Measurements from ENCODE around the gene CNTN5. TPM values are rescaled to one million over a fixed set of nuclear protein-coding genes. Genes with fewer than 3 reads are reported as not detected.
A peak's percentile ranks its signal among the peaks of the same experiment; 100 is the strongest.

Gene CNTN5
- 13.6 to 18.0 TPM (median 17.7 TPM) in 3 replicates for total RNA-seq

DNA sequence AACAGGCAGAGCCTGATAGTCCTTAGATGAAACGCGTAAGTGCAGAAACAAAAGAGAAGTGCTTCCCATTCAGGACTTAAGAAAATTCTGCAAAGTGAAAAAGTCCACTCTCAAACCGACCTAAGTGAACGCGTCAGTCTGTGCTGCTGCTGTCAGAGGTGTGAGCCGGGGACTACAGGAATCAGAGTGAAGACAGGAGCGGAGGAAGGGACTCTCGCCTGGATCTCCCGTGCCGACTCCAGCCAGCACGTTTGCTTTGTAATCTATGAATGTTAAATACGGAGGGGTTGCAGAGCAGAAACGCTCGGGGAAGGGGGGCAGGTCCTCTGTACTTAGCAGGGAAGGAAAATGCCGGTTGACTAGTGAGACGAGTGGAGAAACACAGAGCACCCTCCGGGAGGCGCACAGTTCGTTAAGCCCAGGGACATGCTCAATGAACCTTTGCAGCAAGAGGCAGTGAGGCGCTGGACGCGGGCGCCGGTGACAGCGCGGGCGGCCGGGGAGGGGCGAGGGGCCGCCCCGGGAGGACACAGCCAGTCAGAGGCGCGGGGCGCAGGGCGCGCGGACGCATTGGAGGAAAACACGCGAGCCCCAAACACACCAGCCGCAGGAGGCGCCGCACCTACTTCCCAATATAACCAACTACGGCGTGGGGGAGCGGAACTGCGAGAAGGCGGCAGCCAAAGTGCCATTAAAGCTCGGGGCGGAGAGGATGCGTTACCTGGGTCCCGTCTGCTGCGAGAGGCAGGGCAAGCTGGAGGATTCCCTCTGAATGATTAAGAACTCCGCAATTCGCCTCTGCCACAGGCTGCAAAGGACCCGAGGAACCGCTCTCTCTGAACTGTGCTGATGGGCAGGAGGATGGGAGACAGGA, at the start of gene CNTN5:
Gene CNTN5 (plus strand): TSS at position 598 of the 874 bp plus-strand sequence.
- Mint-ChIP-seq H3K4me1 (peaks cover 23% of the 10 kb centered on the region), H3K9me3 (no peaks in the 10 kb centered on the region), H3K4me3 (peak within 1 kb of the TSS; percentile 94), H3K27ac (peak within 1 kb of the TSS; percentile 78), H3K27me3 (ENCODE audit: low read depth) (peaks cover 32% of the 10 kb centered on the region), H3K36me3 (no peaks in the 10 kb centered on the region)
- peak; percentile 46 to 70 for DNase-seq (ENCODE audit: low spot score in 2 of 2, unreplicated experiment in 2 of 2)
- TF ChIP-seq, protein P1, sequence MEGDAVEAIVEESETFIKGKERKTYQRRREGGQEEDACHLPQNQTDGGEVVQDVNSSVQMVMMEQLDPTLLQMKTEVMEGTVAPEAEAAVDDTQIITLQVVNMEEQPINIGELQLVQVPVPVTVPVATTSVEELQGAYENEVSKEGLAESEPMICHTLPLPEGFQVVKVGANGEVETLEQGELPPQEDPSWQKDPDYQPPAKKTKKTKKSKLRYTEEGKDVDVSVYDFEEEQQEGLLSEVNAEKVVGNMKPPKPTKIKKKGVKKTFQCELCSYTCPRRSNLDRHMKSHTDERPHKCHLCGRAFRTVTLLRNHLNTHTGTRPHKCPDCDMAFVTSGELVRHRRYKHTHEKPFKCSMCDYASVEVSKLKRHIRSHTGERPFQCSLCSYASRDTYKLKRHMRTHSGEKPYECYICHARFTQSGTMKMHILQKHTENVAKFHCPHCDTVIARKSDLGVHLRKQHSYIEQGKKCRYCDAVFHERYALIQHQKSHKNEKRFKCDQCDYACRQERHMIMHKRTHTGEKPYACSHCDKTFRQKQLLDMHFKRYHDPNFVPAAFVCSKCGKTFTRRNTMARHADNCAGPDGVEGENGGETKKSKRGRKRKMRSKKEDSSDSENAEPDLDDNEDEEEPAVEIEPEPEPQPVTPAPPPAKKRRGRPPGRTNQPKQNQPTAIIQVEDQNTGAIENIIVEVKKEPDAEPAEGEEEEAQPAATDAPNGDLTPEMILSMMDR (IDR thresholded peaks at IDR 0.05; ENCODE audit: unreplicated experiment) = no peak

DNA sequence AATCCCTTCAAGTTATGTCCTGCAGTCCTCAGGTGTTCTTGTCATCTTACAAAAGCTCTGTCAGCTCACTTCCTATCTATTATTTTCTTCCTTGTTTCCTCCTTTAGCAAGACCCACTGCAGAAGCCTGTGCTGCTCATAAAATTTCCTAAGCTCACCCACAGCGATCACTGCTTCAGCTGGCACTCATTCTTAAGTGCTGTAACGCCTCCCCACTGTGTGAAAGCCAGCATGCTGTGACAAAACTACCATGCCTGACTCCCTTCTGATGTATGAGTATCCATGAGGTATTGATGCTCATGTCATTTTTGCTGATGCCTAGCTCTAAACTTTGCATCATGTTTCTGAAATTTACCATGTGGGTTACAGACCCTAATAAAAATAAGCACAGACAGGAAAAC, 41.5 kb upstream of the CNTN5 start:
- no peak overlapping the region for H3K27ac Mint-ChIP-seq
- H3K9me3 Mint-ChIP-seq = peaks cover 43% of the 10 kb centered on the region
- H3K4me3 Mint-ChIP-seq = no peak overlapping the region
- TF ChIP-seq, protein P1 (IDR thresholded peaks at IDR 0.05; ENCODE audit: unreplicated experiment) = no peak
- no peak for DNase-seq (ENCODE audit: low spot score in 2 of 2, unreplicated experiment in 2 of 2)
- no peaks in the 10 kb centered on the region for H3K36me3 Mint-ChIP-seq
- H3K27me3 Mint-ChIP-seq (ENCODE audit: low read depth) = no peaks in the 10 kb centered on the region
- no peaks in the 10 kb centered on the region for H3K4me1 Mint-ChIP-seq

DNA sequence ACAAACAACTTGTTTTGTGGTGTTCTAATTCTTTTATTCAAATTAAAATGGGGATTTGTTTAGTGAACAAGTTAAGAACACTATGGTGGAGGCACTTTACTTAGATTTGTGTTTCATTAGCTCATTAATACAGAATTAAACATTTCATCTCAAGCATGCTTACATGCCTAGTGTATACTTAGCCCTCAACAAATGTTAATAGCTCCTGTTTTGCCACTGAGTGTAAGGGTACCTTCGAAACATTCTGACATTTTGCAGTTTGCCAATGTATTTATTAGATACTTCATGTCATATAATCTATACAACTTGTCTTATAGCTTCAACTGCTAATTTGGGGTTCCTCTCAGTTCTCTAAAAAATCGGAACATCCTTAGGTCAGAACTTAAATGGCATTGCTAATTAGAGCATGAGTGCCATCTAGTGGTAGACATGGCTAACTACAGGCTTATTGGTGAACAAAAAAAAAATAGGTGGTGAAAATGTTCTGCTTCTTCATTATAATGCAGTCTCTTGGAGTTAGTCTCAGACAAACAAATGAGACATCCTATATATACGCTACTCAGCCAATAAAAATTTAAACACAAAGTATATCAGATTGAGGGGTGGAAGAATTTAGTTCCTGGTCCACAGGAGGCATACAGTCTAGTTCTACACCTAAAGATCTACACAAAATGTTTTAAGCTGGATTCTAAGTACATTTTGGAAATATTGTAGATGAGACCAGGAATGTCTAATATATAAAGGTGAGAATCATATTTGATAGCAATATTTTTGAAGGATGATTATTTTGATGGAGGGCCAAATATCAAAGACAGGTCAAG, 4.9 kb upstream of the CNTN5 start:
- Mint-ChIP-seq H3K27ac (no peak overlapping the region), H3K4me1 (peaks cover 23% of the 10 kb centered on the region), H3K36me3 (no peaks in the 10 kb centered on the region), H3K9me3 (no peaks in the 10 kb centered on the region), H3K27me3 (ENCODE audit: low read depth) (peaks cover 24% of the 10 kb centered on the region), H3K4me3 (no peak overlapping the region)
- TF ChIP-seq, protein P1 (IDR thresholded peaks at IDR 0.05; ENCODE audit: unreplicated experiment) = peak; percentile 96
- DNase-seq (ENCODE audit: low spot score in 2 of 2, unreplicated experiment in 2 of 2) = no peak

DNA sequence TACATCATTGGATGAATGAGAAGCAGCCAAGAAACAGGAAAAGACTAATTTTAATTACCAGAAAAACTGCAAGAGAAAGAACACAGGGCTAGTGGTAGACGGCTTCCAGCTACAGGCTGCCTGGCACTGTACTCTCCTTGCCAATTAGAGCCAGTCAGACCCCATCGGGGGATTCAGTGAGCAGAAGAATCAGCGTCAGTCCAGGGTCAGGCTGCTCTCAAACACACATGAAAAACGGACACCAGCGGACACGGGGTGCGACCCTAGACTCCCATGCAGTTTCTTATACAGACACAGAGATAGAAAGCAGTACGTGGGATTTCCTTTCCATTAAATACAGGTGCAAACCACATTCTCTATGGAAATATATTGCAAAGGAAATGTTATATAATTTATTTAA, 1.1 kb upstream of the CNTN5 start:
- peaks cover 32% of the 10 kb centered on the region for H3K27me3 Mint-ChIP-seq (ENCODE audit: low read depth)
- no peaks in the 10 kb centered on the region for H3K36me3 Mint-ChIP-seq
- no peaks in the 10 kb centered on the region for H3K9me3 Mint-ChIP-seq
- H3K27ac Mint-ChIP-seq = no peak overlapping the region
- no peak for DNase-seq (ENCODE audit: low spot score in 2 of 2, unreplicated experiment in 2 of 2)
- H3K4me3 Mint-ChIP-seq = peak overlapping the region; percentile 94
- TF ChIP-seq, protein P1 (IDR thresholded peaks at IDR 0.05; ENCODE audit: unreplicated experiment) = no peak
- H3K4me1 Mint-ChIP-seq = peaks cover 31% of the 10 kb centered on the region

DNA sequence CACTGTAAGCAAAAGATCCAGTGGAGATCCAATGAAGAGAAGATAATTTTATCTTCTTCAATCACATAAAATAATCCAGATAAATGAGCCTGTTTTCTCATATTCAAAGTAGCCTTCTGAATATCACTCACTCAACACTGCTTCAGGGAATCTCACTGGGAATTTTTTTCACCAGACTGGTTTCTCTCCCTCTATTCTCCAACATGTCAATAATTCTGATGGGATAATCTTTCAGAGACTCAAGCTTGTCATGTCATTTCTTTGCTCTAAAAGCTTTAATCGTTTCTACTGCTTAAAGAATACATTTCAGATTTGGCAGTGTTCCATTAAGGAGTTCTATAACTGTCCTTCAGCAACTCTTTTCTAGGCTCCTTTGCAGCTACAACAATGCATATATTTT, 16.3 kb downstream of the CNTN5 start:
- Mint-ChIP-seq H3K27ac (no peak overlapping the region), H3K4me1 (peaks cover 8% of the 10 kb centered on the region), H3K9me3 (peaks cover 7% of the 10 kb centered on the region), H3K27me3 (ENCODE audit: low read depth) (no peaks in the 10 kb centered on the region), H3K36me3 (peaks cover 8% of the 10 kb centered on the region), H3K4me3 (no peak overlapping the region)
- no peak for DNase-seq (ENCODE audit: low spot score in 2 of 2, unreplicated experiment in 2 of 2)
- TF ChIP-seq, protein P1 (IDR thresholded peaks at IDR 0.05; ENCODE audit: unreplicated experiment) = no peak
